Measurements from ENCODE around the gene RALGAPB.

DNA sequence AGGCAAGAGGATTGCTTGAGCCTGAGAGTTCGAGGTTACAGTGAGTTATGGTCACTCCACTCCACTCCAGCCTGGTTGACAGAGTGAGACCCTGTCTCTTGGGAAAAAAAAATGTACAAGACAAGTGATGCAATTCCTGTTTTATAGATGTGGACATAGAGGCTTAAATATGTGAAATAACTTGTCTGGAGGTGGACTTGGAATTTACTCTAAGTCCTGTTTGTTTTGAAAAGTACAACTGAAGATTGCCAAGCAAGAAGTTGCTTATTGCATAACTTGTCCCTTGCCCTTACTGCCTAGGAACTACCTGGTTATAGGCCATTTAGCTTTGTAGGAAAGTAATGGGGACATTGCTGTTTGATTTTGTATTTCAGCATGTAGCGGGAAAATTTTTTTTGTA, 82.3 kb downstream of the RALGAPB start:
- TF ChIP-seq ZBTB7A (tag by site-specific recombination; IDR thresholded peaks at IDR 0.05; ENCODE audit: low read depth) (no peak), GLI4 (tag by site-specific recombination; IDR thresholded peaks at IDR 0.05) (no peak), SCRT1 (tag by site-specific recombination; IDR thresholded peaks at IDR 0.05; ENCODE audit: borderline replicate concordance) (no peak), FEZF1 (tag by site-specific recombination; IDR thresholded peaks at IDR 0.05) (no peak), TCF7L2 (IDR thresholded peaks at IDR 0.05; ENCODE audit: borderline replicate concordance, low read depth, low read length) (no peak)

All from HEK293 (cell line).